HepG2 (cell line): Measurements from ENCODE around the gene ZNF732. TPM values are rescaled to one million over a fixed set of nuclear protein-coding genes. Genes with fewer than 3 reads are reported as not detected.

ENCODE experiments used
- ATAC-seq: fragments of 200-7000 bp; cut with Tn5 transposase; 3 replicates; pipeline ENCODE4 v1.9.1; 2020; ENCODE audit warnings: mild to moderate bottlenecking, moderate library complexity
- BruUV-seq: library from RNA; stranded (reverse); fragments of 400-500 nt; replicated peaks from 2 replicates; lab custom pipeline; 2021; lab: Mats Ljungman, UMichigan
- CTCF ChIA-PET: fragments of 300-600 bp; formaldehyde crosslinking; extraction: SDS; loops from one replicate; lab custom pipeline; 2021; ENCODE audit warnings: low total read pairs, inconsistent platforms, low intra/inter-chr PET ratio; lab: Yijun Ruan, JAX
- POLR2A ChIA-PET: fragments of 350-600 bp; sonication (Branson Sonifier 250); formaldehyde crosslinking; loops from one replicate; lab custom pipeline; 2020; ENCODE audit warnings: antibody characterized with exemption, inconsistent platforms; lab: Yijun Ruan, JAX
- DNase-seq: peaks from one replicate; pipeline ENCODE4 v3.0.0-alpha.2; 2015; ENCODE audit warnings: low spot score
- FAIRE-seq: peaks from 3 replicates; lab custom pipeline; 2011; peaks lifted over from hg19 to GRCh38; lab: Jason Lieb, UNC
- H2AFZ ChIP-seq: one replicate; pipeline ENCODE4 v1.6.1; 2011; ENCODE audit warnings: low read length, inconsistent platforms
- H3K27ac ChIP-seq: fragments of 300-600 bp; 3 replicates; pipeline ENCODE4 v1.8.0; 2011; ENCODE audit warnings: mixed run types, mild to moderate bottlenecking, mixed read lengths, low read length, inconsistent platforms; ENCODE audit not compliant: insufficient read depth; ENCODE audit errors: extremely low read length
- H3K27me3 ChIP-seq, 2 experiments: fragments of 200-600 bp in 1 of 2; 2 replicates in 1 of 2; 3 replicates in 1 of 2; pipeline versions ENCODE4 v1.6.0 to v1.8.0; 2011; ENCODE audit warnings: low read length in 2 of 2, mild to moderate bottlenecking in 2 of 2, moderate library complexity in 2 of 2, inconsistent platforms in 1 of 2; ENCODE audit not compliant: insufficient read depth in 2 of 2, control insufficient read depth in 1 of 2
- H3K36me3 ChIP-seq, 2 experiments: fragments of 200-600 bp in 1 of 2; replicated peaks in 1 of 2; 2 replicates in 1 of 2; 3 replicates in 1 of 2; pipeline versions ENCODE4 v1.5.1 to v1.8.0; 2011; ENCODE audit warnings: low read length in 2 of 2, inconsistent platforms in 1 of 2; ENCODE audit not compliant: insufficient read depth in 2 of 2, control insufficient read depth in 1 of 2
- H3K4me1 ChIP-seq: 2 replicates; pipeline ENCODE4 v1.5.1; 2012; ENCODE audit warnings: low read length, inconsistent platforms; ENCODE audit not compliant: insufficient read depth
- H3K4me2 ChIP-seq: 2 replicates; pipeline ENCODE4 v1.6.0; 2011; ENCODE audit warnings: low read depth, low read length, inconsistent platforms
- H3K4me3 ChIP-seq, 3 experiments: fragments of 200-600 bp in 1 of 3; sonication (generic), shearing (Covaris generic) in 1 of 3; replicated peaks in 1 of 3; 2 replicates each; pipeline ENCODE4 v1.5.1; 2011 to 2016; ENCODE audit warnings: low read length in 3 of 3, inconsistent platforms in 2 of 3, low read depth in 2 of 3, mild to moderate bottlenecking in 2 of 3, control low read depth in 1 of 3, mixed read lengths in 1 of 3; ENCODE audit not compliant: insufficient read depth in 1 of 3
- H3K79me2 ChIP-seq: one replicate; pipeline ENCODE4 v1.6.1; 2011; ENCODE audit warnings: low read length, inconsistent platforms; ENCODE audit not compliant: insufficient read depth
- H3K9ac ChIP-seq: 2 replicates; pipeline ENCODE4 v1.6.0; 2011; ENCODE audit warnings: mild to moderate bottlenecking, low read depth, low read length, inconsistent platforms; ENCODE audit not compliant: insufficient read depth
- H3K9me3 ChIP-seq: 2 replicates; pipeline ENCODE4 v1.5.1; 2012; ENCODE audit warnings: mild to moderate bottlenecking, low read length
- H4K20me1 ChIP-seq: 2 replicates; pipeline ENCODE4 v1.6.0; 2011; ENCODE audit warnings: inconsistent platforms, mild to moderate bottlenecking, low read length, moderate library complexity; ENCODE audit not compliant: insufficient read depth
- ATF7 ChIP-seq, 2 experiments: fragments of 450-650 bp in 1 of 2; sonication (generic) in 1 of 2; formaldehyde crosslinking in 1 of 2; IDR thresholded peaks; 2 replicates each; pipeline versions ENCODE4 v1.4.0 to v1.6.1; 2016 to 2020; ENCODE audit warnings: antibody characterized with exemption in 1 of 2, mild to moderate bottlenecking in 1 of 2, missing genetic modification reagents in 1 of 2
- CBX2 ChIP-seq, 2 experiments: fragments of 200-600 bp in 1 of 2; sonication (generic); formaldehyde crosslinking in 1 of 2; IDR thresholded peaks; 2 replicates each; pipeline versions ENCODE4 v1.7.0 to v1.8.1; 2018 to 2022; ENCODE audit warnings: low read depth in 2 of 2, low read length in 1 of 2, mild to moderate bottlenecking in 1 of 2, missing genetic modification reagents in 1 of 2
- CTCF ChIP-seq: sonication (generic); formaldehyde crosslinking; IDR thresholded peaks from 2 replicates; pipeline ENCODE4 v1.5.0; 2020; ENCODE audit warnings: mild to moderate bottlenecking, missing genetic modification reagents, moderate library complexity
- FOXA1 ChIP-seq, 2 experiments: fragments of 450-650 bp in 1 of 2; sonication (generic) in 1 of 2; formaldehyde crosslinking in 1 of 2; IDR thresholded peaks; 2 replicates each; pipeline versions ENCODE4 v1.4.0 to v1.6.1; 2016 to 2020; ENCODE audit warnings: missing genetic modification reagents in 1 of 2
- GLI4 ChIP-seq: sonication (generic); formaldehyde crosslinking; IDR thresholded peaks from 2 replicates; pipeline ENCODE4 v1.5.1; 2020; ENCODE audit warnings: missing genetic modification reagents, mild to moderate bottlenecking, moderate library complexity, borderline replicate concordance
- ISX ChIP-seq: sonication (generic); formaldehyde crosslinking; conservative IDR thresholded peaks from 2 replicates; pipeline ENCODE4 v1.5.0; 2020; ENCODE audit warnings: missing genetic modification reagents
- NFE2 ChIP-seq: sonication (generic); formaldehyde crosslinking; IDR thresholded peaks from 2 replicates; pipeline ENCODE4 v1.4.0; 2020; ENCODE audit warnings: missing genetic modification reagents
- PTBP1 ChIP-seq: fragments of 200-400 bp; formaldehyde crosslinking; IDR thresholded peaks from 2 replicates; pipeline ENCODE4 v1.6.1; 2018; ENCODE audit warnings: low read length, low read depth; ENCODE audit not compliant: poor library complexity, severe bottlenecking
- SMC3 ChIP-seq: IDR thresholded peaks from 2 replicates; pipeline ENCODE4 v1.6.1; 2011; ENCODE audit warnings: low read length, improper control_type of control experiment
- STAG1 ChIP-seq: sonication (generic); formaldehyde crosslinking; IDR thresholded peaks from 2 replicates; pipeline ENCODE4 v1.4.0; 2020; ENCODE audit warnings: missing genetic modification reagents
- TOPORS ChIP-seq: sonication (generic); formaldehyde crosslinking; IDR thresholded peaks from 2 replicates; pipeline ENCODE4 v1.8.0; 2023; ENCODE audit warnings: mild to moderate bottlenecking, missing genetic modification reagents
- ZNF574 ChIP-seq: sonication (generic); formaldehyde crosslinking; IDR thresholded peaks from 2 replicates; pipeline ENCODE4 v1.4.0; 2020; ENCODE audit warnings: missing genetic modification reagents
- WGBS: methylation state at CpG from one replicate; pipeline ENCODE4 v1.1.6; 2017; ENCODE audit warnings: low lambda C conversion rate; 5-methylcytosine and 5-hydroxymethylcytosine counted together
- in situ Hi-C: cut with HindIII; loops from 2 replicates; pipeline ENCODE4 v1.10.0; 2017; ENCODE audit warnings: low pct_unique_long_range_greater_than_20kb; ENCODE audit not compliant: extremely low pct_ligation_motif_present
- intact Hi-C: fragments of 100-400 bp; cut with micrococcal nuclease; formaldehyde crosslinking; loops from one replicate; pipeline ENCODE4 v1.10.0; 2022; ENCODE audit not compliant: unreplicated experiment
- polyA plus RNA-seq, 8 experiments: library from polyadenylated mRNA; depleted of rRNA in 3 of 8; stranded (reverse) in 7 of 8; unstranded in 1 of 8; fragments of >200 nt; fragmentation: Illumina TruSeq in 4 of 8; extraction: Trizol in 4 of 8; gene quantifications; 2 replicates each; pipeline versions ENCODE4 v1.2.1 to v1.2.3, GENCODE V29; 2011 to 2016; ENCODE audit warnings: low read depth in 4 of 8, missing spikeins in 1 of 8, mixed read lengths in 1 of 8; ENCODE audit not compliant: insufficient read depth in 1 of 8
- total RNA-seq, 5 experiments: library from RNA; depleted of rRNA; stranded (reverse); fragments of >200 nt; fragmentation: Illumina TruSeq; extraction: Trizol; gene quantifications; 2 replicates each; pipeline ENCODE4 v1.2.3, GENCODE V29; 2016; ENCODE audit warnings: low read depth in 1 of 5
- TF ChIP-seq, protein P1 (sequence below): sonication (generic); formaldehyde crosslinking; IDR thresholded peaks from 2 replicates; pipeline ENCODE4 v1.8.0; 2023; ENCODE audit warnings: mild to moderate bottlenecking, missing genetic modification reagents
- TF ChIP-seq, protein P2 (sequence below): sonication (generic); formaldehyde crosslinking; IDR thresholded peaks from 2 replicates; pipeline ENCODE4 v1.5.0; 2020; ENCODE audit warnings: missing genetic modification reagents

The ZNF732 gene
- total and polyA plus RNA-seq, 2 of the 13 experiments (the other 11 are each of a cell fraction or from before 2014, with no cell fraction given): not detected

DNA sequence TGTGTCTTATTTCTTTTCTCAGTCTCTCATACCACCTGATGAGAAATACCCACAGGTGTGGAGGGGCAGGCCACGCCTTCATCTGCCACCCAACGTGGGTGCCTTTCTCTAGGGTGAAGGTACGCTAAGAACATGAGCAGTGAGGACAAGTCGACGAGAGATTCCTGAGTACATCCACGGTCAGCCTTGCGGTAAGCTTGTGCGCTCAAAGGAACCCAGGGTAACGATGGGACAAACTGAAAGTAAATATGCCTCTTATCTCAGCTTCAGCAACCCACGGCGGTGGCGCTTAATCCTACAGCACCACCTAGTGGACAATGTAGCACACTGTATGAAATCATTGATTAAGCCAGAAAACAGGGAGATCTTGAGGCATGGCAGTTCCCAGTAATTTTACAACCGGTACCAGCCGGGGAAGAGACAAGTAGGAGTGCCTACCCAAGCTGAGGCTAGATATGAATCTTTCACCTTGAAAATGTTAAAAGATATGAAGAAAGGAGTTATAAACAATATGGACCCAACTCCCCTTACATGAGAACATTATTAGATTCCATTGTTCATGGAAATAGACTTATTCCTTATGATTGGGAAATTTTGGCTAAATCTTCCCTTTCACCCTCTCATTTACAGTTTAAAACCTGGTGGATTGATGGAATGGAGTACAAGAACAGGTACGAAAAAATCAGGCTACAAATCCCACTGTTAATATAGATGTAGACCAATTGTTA lies 63.0 kb downstream of the ZNF732 start:
- Histone ChIP-seq H3K9me3 (peaks cover 77% of the 10 kb centered on the region), H3K36me3 (no peaks in the 10 kb centered on the region), H3K9ac (no peak overlapping the region), H3K4me2 (no peak overlapping the region), H3K79me2 (no peaks in the 10 kb centered on the region), H3K27ac (no peak overlapping the region), H4K20me1 (no peaks in the 10 kb centered on the region), H2AFZ (no peak overlapping the region), H3K4me1 (no peaks in the 10 kb centered on the region), H3K27me3 (no peaks in the 10 kb centered on the region), H3K4me3 (no peak overlapping the region)
- BruUV-seq: no TSS peak
- ChIA-PET POLR2A (no interaction called here), CTCF (no interaction called here)
- 30% methylated on average over 15 of the region's 15 CpGs for WGBS
- intact Hi-C loops: no loop called here
- peak; percentile 58 for ATAC-seq
- FAIRE-seq: no peak
- peak; percentile 18 for DNase-seq
- in situ Hi-C loops: no loop called here
- TF ChIP-seq ISX (CRISPR knock-in tag) (no peak), CBX2 (IDR thresholded peaks at IDR 0.05; ENCODE audit: low read depth, low read length) (no peak), CBX2 (CRISPR knock-in tag; IDR thresholded peaks at IDR 0.05; ENCODE audit: low read depth) (no peak), ATF7 (IDR thresholded peaks at IDR 0.05) (no peak), ATF7 (CRISPR knock-in tag; IDR thresholded peaks at IDR 0.05) (no peak), FOXA1 (IDR thresholded peaks at IDR 0.05) (no peak), FOXA1 (CRISPR knock-in tag; IDR thresholded peaks at IDR 0.05) (peak; percentile 55), GLI4 (CRISPR knock-in tag) (no peak), NFE2 (CRISPR knock-in tag) (no peak), ZNF574 (CRISPR knock-in tag) (peak; percentile 50; the same call in 1 of the 2 replicates), CTCF (peak; percentile 75), TOPORS (no peak), PTBP1 (no peak), STAG1 (peak; percentile 58), SMC3 (no peak)
- TF ChIP-seq, protein P1, sequence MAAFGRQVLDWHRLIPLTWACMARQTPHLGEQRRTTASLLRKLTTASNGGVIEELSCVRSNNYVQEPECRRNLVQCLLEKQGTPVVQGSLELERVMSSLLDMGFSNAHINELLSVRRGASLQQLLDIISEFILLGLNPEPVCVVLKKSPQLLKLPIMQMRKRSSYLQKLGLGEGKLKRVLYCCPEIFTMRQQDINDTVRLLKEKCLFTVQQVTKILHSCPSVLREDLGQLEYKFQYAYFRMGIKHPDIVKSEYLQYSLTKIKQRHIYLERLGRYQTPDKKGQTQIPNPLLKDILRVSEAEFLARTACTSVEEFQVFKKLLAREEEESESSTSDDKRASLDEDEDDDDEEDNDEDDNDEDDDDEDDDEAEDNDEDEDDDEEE (CRISPR knock-in tag): no peak
- TF ChIP-seq, protein P2, sequence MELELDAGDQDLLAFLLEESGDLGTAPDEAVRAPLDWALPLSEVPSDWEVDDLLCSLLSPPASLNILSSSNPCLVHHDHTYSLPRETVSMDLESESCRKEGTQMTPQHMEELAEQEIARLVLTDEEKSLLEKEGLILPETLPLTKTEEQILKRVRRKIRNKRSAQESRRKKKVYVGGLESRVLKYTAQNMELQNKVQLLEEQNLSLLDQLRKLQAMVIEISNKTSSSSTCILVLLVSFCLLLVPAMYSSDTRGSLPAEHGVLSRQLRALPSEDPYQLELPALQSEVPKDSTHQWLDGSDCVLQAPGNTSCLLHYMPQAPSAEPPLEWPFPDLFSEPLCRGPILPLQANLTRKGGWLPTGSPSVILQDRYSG (CRISPR knock-in tag): no peak
